GM19468 (cell line): ENCODE data around the gene CREB1.
"Not testable (repeated sequence)": the region's sequence is repeated elsewhere in the genome, so short reads cannot be mapped to it uniquely, and the experiment has no call there.

Experiments used
- ATAC-seq: cut with Tn5 transposase; IDR thresholded peaks from one replicate; pipeline ENCODE4 v1.9.1; 2021; ENCODE audit warnings: mild to moderate bottlenecking, moderate library complexity, moderate number of reproducible peaks; ENCODE audit not compliant: unreplicated experiment; ENCODE audit errors: extremely low read depth

CREB1 gene

GRCh38 chr2:207646582-207646981, 116.8 kb downstream of the CREB1 start:
- ATAC-seq, result not testable (repeated sequence)
